A549 (cell line): ENCODE results near the gene LDLRAP1. TPM values are rescaled to one million over a fixed set of nuclear protein-coding genes. Genes with fewer than 3 reads are reported as not detected.

ENCODE experiments used
- ATAC-seq, 2 experiments: fragments of 200-7000 bp in 1 of 2; fragments of >200 bp in 1 of 2; cut with Nextera tagmentation in 1 of 2; cut with Tn5 transposase in 1 of 2; 3 replicates each; pipeline versions ENCODE4 v1.8.0 to v1.9.1; 2018 to 2020; ENCODE audit warnings: mild to moderate bottlenecking in 1 of 2, moderate library complexity in 1 of 2
- CTCF ChIA-PET: fragments of 300-600 bp; sonication (Branson Sonifier 250); formaldehyde crosslinking; extraction: SDS; loops from one replicate; lab custom pipeline; 2021; ENCODE audit warnings: antibody characterized with exemption, inconsistent platforms; lab: Yijun Ruan, JAX
- POLR2A ChIA-PET: fragments of 350-600 bp; formaldehyde crosslinking; extraction: SDS; loops from one replicate; lab custom pipeline; 2021; ENCODE audit warnings: antibody characterized with exemption, inconsistent platforms; lab: Yijun Ruan, JAX
- DNase-seq, 2 experiments: peaks; one replicate each; pipeline versions ENCODE4 v3.0.0 to v3.0.0-alpha.2; 2011 to 2016; ENCODE audit warnings: low read depth in 1 of 2, low spot score in 1 of 2
- FAIRE-seq: peaks from 2 replicates; lab custom pipeline; 2011; peaks lifted over from hg19 to GRCh38; lab: Jason Lieb, UNC
- H3K27ac ChIP-seq, 2 experiments: fragments of >200 bp; sonication (Bioruptor Twin); formaldehyde crosslinking; 3 replicates each; pipeline ENCODE4 v1.5.1; 2016 to 2017
- H3K4me1 ChIP-seq: fragments of >200 bp; sonication (Bioruptor Twin); formaldehyde crosslinking; 3 replicates; pipeline ENCODE4 v1.6.1; 2016
- H3K4me2 ChIP-seq: fragments of >200 bp; sonication (Bioruptor Twin); formaldehyde crosslinking; 3 replicates; pipeline ENCODE4 v1.6.1; 2016
- H3K4me3 ChIP-seq: fragments of >200 bp; sonication (Bioruptor Twin); formaldehyde crosslinking; 3 replicates; pipeline ENCODE4 v1.5.1; 2016
- H3K9me3 ChIP-seq: fragments of >200 bp; sonication (Bioruptor Twin); formaldehyde crosslinking; 3 replicates; pipeline ENCODE4 v1.6.1; 2016
- ATOH8 ChIP-seq: fragments of 250-450 bp; sonication (Bioruptor Pico); IDR thresholded peaks from 2 replicates; pipeline ENCODE4 v1.5.0; 2020; ENCODE audit warnings: low read depth, mild to moderate bottlenecking, moderate library complexity
- CEBPB ChIP-seq, 2 experiments: fragments of >200 bp in 1 of 2; sonication (Bioruptor Twin) in 1 of 2; formaldehyde crosslinking in 1 of 2; IDR thresholded peaks; 2 replicates each; pipeline ENCODE4 v1.6.1; 2012 to 2016
- CTCF ChIP-seq: fragments of >200 bp; sonication (Bioruptor Twin); formaldehyde crosslinking; IDR thresholded peaks from 3 replicates; pipeline ENCODE4 v1.5.1; 2016
- EHF ChIP-seq: fragments of 250-450 bp; sonication (Bioruptor Pico); IDR thresholded peaks from 2 replicates; pipeline ENCODE4 v1.5.0; 2020; ENCODE audit warnings: mild to moderate bottlenecking
- EHMT2 ChIP-seq: fragments of 200-600 bp; sonication (generic); IDR thresholded peaks from 2 replicates; pipeline ENCODE4 v1.6.1; 2016; ENCODE audit warnings: antibody characterized with exemption, low read depth, mild to moderate bottlenecking, moderate library complexity
- EP300 ChIP-seq, 2 experiments: fragments of >200 bp; sonication (Bioruptor Twin); formaldehyde crosslinking; IDR thresholded peaks; 2 replicates in 1 of 2; 3 replicates in 1 of 2; pipeline ENCODE4 v1.6.1; 2016 to 2017
- HDAC2 ChIP-seq: fragments of 200-600 bp; sonication (generic); IDR thresholded peaks from 2 replicates; pipeline ENCODE4 v1.6.1; 2016
- HEYL ChIP-seq: fragments of 250-450 bp; sonication (Bioruptor Pico); IDR thresholded peaks from 2 replicates; pipeline ENCODE4 v1.8.0; 2021; ENCODE audit warnings: mild to moderate bottlenecking, moderate library complexity
- HMGXB4 ChIP-seq: fragments of 250-450 bp; sonication (Bioruptor Pico); IDR thresholded peaks from 2 replicates; pipeline ENCODE4 v1.5.0; 2021; ENCODE audit warnings: mild to moderate bottlenecking, moderate library complexity, borderline replicate concordance
- HOXB5 ChIP-seq: fragments of 250-450 bp; sonication (Bioruptor Pico); IDR thresholded peaks from 2 replicates; pipeline ENCODE4 v1.5.0; 2020; ENCODE audit warnings: mild to moderate bottlenecking, moderate library complexity
- MAFK ChIP-seq: fragments of 450-650 bp; IDR thresholded peaks from 2 replicates; pipeline ENCODE4 v1.6.1; 2014; ENCODE audit not compliant: partially characterized antibody
- MAZ ChIP-seq: fragments of 150-350 bp; IDR thresholded peaks from 2 replicates; pipeline ENCODE4 v1.6.1; 2014; ENCODE audit warnings: antibody characterized with exemption, low read depth, low read length, borderline replicate concordance
- NPAS2 ChIP-seq: fragments of 250-450 bp; sonication (Bioruptor Pico); IDR thresholded peaks from 2 replicates; pipeline ENCODE4 v1.8.0; 2022; ENCODE audit warnings: mild to moderate bottlenecking, moderate library complexity, borderline replicate concordance
- NR3C1 ChIP-seq: fragments of >200 bp; sonication (Bioruptor Twin); formaldehyde crosslinking; IDR thresholded peaks from 3 replicates; pipeline ENCODE4 v1.6.1; 2017
- PBX3 ChIP-seq: IDR thresholded peaks from 2 replicates; pipeline ENCODE4 v1.6.1; 2012
- PHF8 ChIP-seq: fragments of 200-600 bp; sonication (generic); IDR thresholded peaks from 2 replicates; pipeline ENCODE4 v1.6.1; 2016; ENCODE audit warnings: low read depth, mild to moderate bottlenecking, antibody characterized with exemption, moderate library complexity, borderline replicate concordance
- SMC3 ChIP-seq: fragments of >200 bp; sonication (Bioruptor Twin); formaldehyde crosslinking; IDR thresholded peaks from 3 replicates; pipeline ENCODE4 v1.6.1; 2018; ENCODE audit warnings: inconsistent platforms
- USF2 ChIP-seq: fragments of 450-650 bp; IDR thresholded peaks from 2 replicates; pipeline ENCODE4 v1.6.1; 2014; ENCODE audit warnings: antibody characterized with exemption
- ZFP36 ChIP-seq: fragments of 450-650 bp; IDR thresholded peaks from 2 replicates; pipeline ENCODE4 v1.6.1; 2014; ENCODE audit warnings: borderline replicate concordance; ENCODE audit not compliant: partially characterized antibody
- WGBS: methylation state at CpG from one replicate; pipeline ENCODE4 v1.1.6; 2017; ENCODE audit errors: missing lambda C conversion rate; 5-methylcytosine and 5-hydroxymethylcytosine counted together
- polyA plus RNA-seq, 4 experiments: library from polyadenylated mRNA; depleted of rRNA in 3 of 4; stranded (reverse); fragments of >200 nt; fragmentation: RNase III in 1 of 4; extraction: RNeasy Plus Mini Kit Qiagen cat#74134 plus additional on column Dnase treatment in 1 of 4; gene quantifications; 2 replicates in 3 of 4; 3 replicates in 1 of 4; pipeline ENCODE4 v1.2.3, GENCODE V29; 2011 to 2017

Gene LDLRAP1
- polyA plus RNA-seq, 2 of the 4 experiments (the other 2 are of a cell fraction), result 7.9 to 10.1 TPM

GRCh38 chr1:25613091-25613490 lies 69.7 kb downstream of the LDLRAP1 start:
- Histone ChIP-seq H3K27ac (no peak overlapping the region), H3K4me3 (no peak overlapping the region), H3K4me2 (no peak overlapping the region), H3K4me1 (0 out of 3 replicates have a peak, but pooled peaks cover 8% of the 10 kb centered on the region), H3K9me3 (no peaks in the 10 kb centered on the region)
- DNase-seq, result no peak
- TF ChIP-seq CEBPB (IDR thresholded peaks at IDR 0.05), result no peak
- no peak for TF ChIP-seq HEYL
- TF ChIP-seq PBX3, result no peak
- TF ChIP-seq NPAS2 (CRISPR knock-in tag), result no peak
- no peak for TF ChIP-seq SMC3
- no peak for TF ChIP-seq USF2
- no peak for ATAC-seq
- WGBS, result 71% methylated on average over 3 of the region's 3 CpGs
- ChIA-PET CTCF (interaction anchor here (0.6 to 0.9 kb wide), 2 partner anchors 197 to 306 kb away, joined by 3 read pairs; no protein-coding TSS in a partner anchor), POLR2A (no interaction called here)
- no peak for FAIRE-seq

GRCh38 chr1:25614501-25615171 lies 71.2 kb downstream of the LDLRAP1 start:
- H3K4me3 ChIP-seq, result no peak overlapping the region
- TF ChIP-seq HMGXB4 (CRISPR knock-in tag) (no peak), MAFK (no peak), HEYL (no peak), NR3C1 (no peak), EHMT2 (no peak), ATOH8 (no peak), MAZ (no peak), CTCF (no peak), ZFP36 (no peak), EP300 (IDR thresholded peaks at IDR 0.05) (no peak), PHF8 (no peak), HDAC2 (no peak), EHF (CRISPR knock-in tag) (no peak), HOXB5 (CRISPR knock-in tag) (no peak)
- TF ChIP-seq, all 56 proteins: peak for 0
- ATAC-seq (no peak), FAIRE-seq (no peak), DNase-seq (no peak)
- Histone ChIP-seq H3K9me3 (no peaks in the 10 kb centered on the region), H3K27ac (no peak overlapping the region), H3K4me2 (no peak overlapping the region), H3K4me1 (0 out of 3 replicates have a peak, but pooled peaks cover 8% of the 10 kb centered on the region)
- WGBS, result 69% methylated on average over 4 of the region's 4 CpGs
- ChIA-PET CTCF (interaction anchor here (1.1 to 1.5 kb wide), 5 partner anchors 36 to 196 kb away, joined by 3 to 5 read pairs (median 3); no protein-coding TSS in a partner anchor), POLR2A (no interaction called here)
